Thyroid gland (tissue), 4 donors: ENCODE data around the gene MUC2. TPM values are rescaled to one million over a fixed set of nuclear protein-coding genes. Genes with fewer than 3 reads are reported as not detected.

Experiments
- DNase-seq, 2 donors: peaks; one replicate each; pipeline ENCODE4 v3.0.0-alpha.2; 2019
- H3K27ac ChIP-seq, 3 donors: fragments of 200-600 bp; sonication (generic); 1 replicate in 2 of 3; 2 replicates in 1 of 3; pipeline ENCODE4 v1.5.1; 2016 to 2019; ENCODE audit warnings: mild to moderate bottlenecking in 1 of 3, moderate library complexity in 1 of 3
- H3K27me3 ChIP-seq: fragments of 200-600 bp; sonication (generic); one replicate; pipeline ENCODE4 v1.5.1; 2019
- H3K36me3 ChIP-seq, 2 donors: fragments of 200-600 bp; sonication (generic); one replicate each; pipeline ENCODE4 v1.5.1; 2016 to 2019
- H3K4me1 ChIP-seq, 2 donors: fragments of 200-600 bp; sonication (generic); one replicate each; pipeline ENCODE4 v1.5.1; 2017 to 2019
- H3K4me3 ChIP-seq, 3 donors: fragments of 200-600 bp; sonication (generic); replicated peaks in 1 of 3; 1 replicate in 2 of 3; 2 replicates in 1 of 3; pipeline ENCODE4 v1.5.1; 2016; ENCODE audit warnings: mild to moderate bottlenecking in 1 of 3
- H3K9me3 ChIP-seq: fragments of 200-600 bp; sonication (generic); one replicate; pipeline ENCODE4 v1.5.1; 2017
- CTCF ChIP-seq, 6 experiments: fragments of 200-600 bp in 3 of 6; fragments of 450-650 bp in 3 of 6; sonication (generic) in 3 of 6; IDR thresholded peaks; one replicate each; pipeline ENCODE4 v1.5.1; 2016 to 2019; ENCODE audit warnings: antibody characterized with exemption in 6 of 6, mild to moderate bottlenecking in 2 of 6, inconsistent platforms in 1 of 6, moderate library complexity in 1 of 6
- POLR2A ChIP-seq, 2 donors: fragments of 450-650 bp; IDR thresholded peaks; one replicate each; pipeline ENCODE4 v1.6.1; 2017; ENCODE audit warnings: antibody characterized with exemption in 2 of 2, mild to moderate bottlenecking in 2 of 2, moderate library complexity in 1 of 2
- WGBS, 2 donors: methylation state at CpG; one replicate each; pipeline ENCODE4 v1.1.5; 2017; 5-methylcytosine and 5-hydroxymethylcytosine counted together
- intact Hi-C: fragments of 100-400 bp; cut with DNase I; formaldehyde crosslinking; loops from one replicate; pipeline ENCODE4 v1.15.1; 2023
- total RNA-seq, 4 donors: library from RNA; depleted of rRNA; stranded (reverse); fragments of >200 nt; gene quantifications; one replicate each; pipeline ENCODE4 v1.2.3, GENCODE V29; 2016

The MUC2 gene
- total RNA-seq, 4 donors from 2014 or later: not detected

- H3K27ac ChIP-seq: no peak overlapping the region
- no peak for DNase-seq
- no peaks in the 10 kb centered on the region for H3K4me1 ChIP-seq
- no peak overlapping the region for H3K4me3 ChIP-seq
- TF ChIP-seq CTCF (IDR thresholded peaks at IDR 0.05) (no peak), POLR2A (IDR thresholded peaks at IDR 0.05) (no peak)
- WGBS, 2 donors: 80 to 94% methylated on average over 17 to 26 of the region's 31 CpGs
- no peaks in the 10 kb centered on the region for H3K27me3 ChIP-seq
- no peaks in the 10 kb centered on the region for H3K36me3 ChIP-seq
- H3K9me3 ChIP-seq: no peaks in the 10 kb centered on the region
- intact Hi-C loops: no loop called here
Measured at GRCh38 chr11:1102221-1102971, 27.7 kb downstream of the MUC2 start.

GRCh38 chr11:1102996-1103395, 28.3 kb downstream of the MUC2 start:
- 88 to 89% methylated on average over 12 of the region's 12 CpGs for WGBS, 2 donors
- Histone ChIP-seq H3K27me3 (no peaks in the 10 kb centered on the region), H3K9me3 (no peaks in the 10 kb centered on the region), H3K27ac (no peak overlapping the region), H3K4me1 (no peaks in the 10 kb centered on the region), H3K4me3 (no peak overlapping the region), H3K36me3 (no peaks in the 10 kb centered on the region)
- DNase-seq: no peak
- TF ChIP-seq CTCF (IDR thresholded peaks at IDR 0.05): no peak
- TF ChIP-seq POLR2A (IDR thresholded peaks at IDR 0.05): no peak
- intact Hi-C loops: no loop called here

GRCh38 chr11:1103401-1104360, 29.0 kb downstream of the MUC2 start:
- TF ChIP-seq CTCF (IDR thresholded peaks at IDR 0.05): no peak
- no peak for TF ChIP-seq POLR2A (IDR thresholded peaks at IDR 0.05)
- no peaks in the 10 kb centered on the region for H3K27me3 ChIP-seq
- intact Hi-C loops: no loop called here
- H3K36me3 ChIP-seq: no peaks in the 10 kb centered on the region
- WGBS, 2 donors: 78 to 79% methylated on average over 16 to 35 of the region's 44 CpGs
- H3K9me3 ChIP-seq: no peaks in the 10 kb centered on the region
- H3K4me3 ChIP-seq: no peak overlapping the region
- no peak for DNase-seq
- H3K4me1 ChIP-seq: no peaks in the 10 kb centered on the region
- no peak overlapping the region for H3K27ac ChIP-seq

- no peaks in the 10 kb centered on the region for H3K4me1 ChIP-seq
- 81 to 86% methylated on average over 4 to 14 of the region's 28 CpGs for WGBS, 2 donors
- no peak overlapping the region for H3K27ac ChIP-seq
- no peaks in the 10 kb centered on the region for H3K36me3 ChIP-seq
- intact Hi-C loops: no loop called here
- DNase-seq: no peak
- no peak overlapping the region for H3K4me3 ChIP-seq
- H3K27me3 ChIP-seq: no peaks in the 10 kb centered on the region
- no peak for TF ChIP-seq POLR2A (IDR thresholded peaks at IDR 0.05)
- TF ChIP-seq CTCF (IDR thresholded peaks at IDR 0.05): no peak
- H3K9me3 ChIP-seq: no peaks in the 10 kb centered on the region
Measured at GRCh38 chr11:1104411-1105182, 29.9 kb downstream of the MUC2 start.
